Mesothelial cell of epicardium (in vitro differentiated cells): ENCODE results near the gene PDCD1LG2. TPM values are rescaled to one million over a fixed set of nuclear protein-coding genes. Genes with fewer than 3 reads are reported as not detected.

ENCODE experiments used
- DNase-seq, 2 experiments: peaks; one replicate each; pipeline ENCODE4 v3.0.0; 2021; ENCODE audit warnings: low spot score in 2 of 2; ENCODE audit not compliant: unreplicated experiment in 2 of 2
- H3K27ac Mint-ChIP-seq: 2 replicates; pipeline ENCODE4 v1.8.0; 2021; ENCODE audit warnings: mixed read lengths
- H3K27me3 Mint-ChIP-seq: 2 replicates; pipeline ENCODE4 v1.8.0; 2021; ENCODE audit warnings: low read depth, mixed read lengths
- H3K36me3 Mint-ChIP-seq: 2 replicates; pipeline ENCODE4 v1.8.0; 2021; ENCODE audit warnings: mixed read lengths
- H3K4me1 Mint-ChIP-seq: 2 replicates; pipeline ENCODE4 v1.8.0; 2021; ENCODE audit warnings: mixed read lengths
- H3K4me3 Mint-ChIP-seq: 2 replicates; pipeline ENCODE4 v1.8.0; 2021; ENCODE audit warnings: mild to moderate bottlenecking, moderate library complexity, mixed read lengths
- H3K9me3 Mint-ChIP-seq: 2 replicates; pipeline ENCODE4 v1.8.0; 2021; ENCODE audit warnings: mixed read lengths
- total RNA-seq: library from RNA; stranded (reverse); gene quantifications from 3 replicates; pipeline ENCODE4 v1.2.1, GENCODE V29; 2021
- TF ChIP-seq, protein P1 (sequence below): fragments of 200-600 bp; sonication (generic); IDR thresholded peaks from one replicate; pipeline ENCODE4 v1.5.0; 2021; ENCODE audit warnings: antibody characterized with exemption; ENCODE audit not compliant: unreplicated experiment

The PDCD1LG2 gene
- total RNA-seq, 1 donor from 2014 or later = not detected

DNA sequence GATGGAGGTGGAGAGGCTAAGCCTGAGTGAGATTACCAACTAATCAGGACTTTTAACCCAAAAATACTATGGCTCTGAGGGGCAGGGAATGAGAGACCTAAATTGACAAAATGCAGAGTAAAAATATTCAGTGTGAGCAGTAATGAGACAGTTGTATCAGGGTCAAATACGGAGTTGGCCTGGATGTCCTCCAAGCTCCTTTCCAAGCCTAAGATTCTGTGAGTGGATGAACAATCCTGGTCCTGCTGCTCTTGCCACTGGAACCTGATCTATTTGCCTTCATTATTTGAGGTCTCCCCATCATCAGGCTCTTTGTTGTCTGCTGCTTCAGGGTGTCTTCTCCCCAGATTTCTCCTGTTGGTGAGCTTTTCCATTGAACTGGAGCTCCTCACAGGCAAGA is 1.1 kb downstream of the PDCD1LG2 start:
- Mint-ChIP-seq H3K4me1 (no peaks in the 10 kb centered on the region), H3K9me3 (peaks cover 10% of the 10 kb centered on the region), H3K36me3 (no peaks in the 10 kb centered on the region), H3K4me3 (no peak overlapping the region), H3K27ac (no peak overlapping the region), H3K27me3 (no peaks in the 10 kb centered on the region)
- DNase-seq = no peak
- TF ChIP-seq, protein P1, sequence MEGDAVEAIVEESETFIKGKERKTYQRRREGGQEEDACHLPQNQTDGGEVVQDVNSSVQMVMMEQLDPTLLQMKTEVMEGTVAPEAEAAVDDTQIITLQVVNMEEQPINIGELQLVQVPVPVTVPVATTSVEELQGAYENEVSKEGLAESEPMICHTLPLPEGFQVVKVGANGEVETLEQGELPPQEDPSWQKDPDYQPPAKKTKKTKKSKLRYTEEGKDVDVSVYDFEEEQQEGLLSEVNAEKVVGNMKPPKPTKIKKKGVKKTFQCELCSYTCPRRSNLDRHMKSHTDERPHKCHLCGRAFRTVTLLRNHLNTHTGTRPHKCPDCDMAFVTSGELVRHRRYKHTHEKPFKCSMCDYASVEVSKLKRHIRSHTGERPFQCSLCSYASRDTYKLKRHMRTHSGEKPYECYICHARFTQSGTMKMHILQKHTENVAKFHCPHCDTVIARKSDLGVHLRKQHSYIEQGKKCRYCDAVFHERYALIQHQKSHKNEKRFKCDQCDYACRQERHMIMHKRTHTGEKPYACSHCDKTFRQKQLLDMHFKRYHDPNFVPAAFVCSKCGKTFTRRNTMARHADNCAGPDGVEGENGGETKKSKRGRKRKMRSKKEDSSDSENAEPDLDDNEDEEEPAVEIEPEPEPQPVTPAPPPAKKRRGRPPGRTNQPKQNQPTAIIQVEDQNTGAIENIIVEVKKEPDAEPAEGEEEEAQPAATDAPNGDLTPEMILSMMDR = no peak

DNA sequence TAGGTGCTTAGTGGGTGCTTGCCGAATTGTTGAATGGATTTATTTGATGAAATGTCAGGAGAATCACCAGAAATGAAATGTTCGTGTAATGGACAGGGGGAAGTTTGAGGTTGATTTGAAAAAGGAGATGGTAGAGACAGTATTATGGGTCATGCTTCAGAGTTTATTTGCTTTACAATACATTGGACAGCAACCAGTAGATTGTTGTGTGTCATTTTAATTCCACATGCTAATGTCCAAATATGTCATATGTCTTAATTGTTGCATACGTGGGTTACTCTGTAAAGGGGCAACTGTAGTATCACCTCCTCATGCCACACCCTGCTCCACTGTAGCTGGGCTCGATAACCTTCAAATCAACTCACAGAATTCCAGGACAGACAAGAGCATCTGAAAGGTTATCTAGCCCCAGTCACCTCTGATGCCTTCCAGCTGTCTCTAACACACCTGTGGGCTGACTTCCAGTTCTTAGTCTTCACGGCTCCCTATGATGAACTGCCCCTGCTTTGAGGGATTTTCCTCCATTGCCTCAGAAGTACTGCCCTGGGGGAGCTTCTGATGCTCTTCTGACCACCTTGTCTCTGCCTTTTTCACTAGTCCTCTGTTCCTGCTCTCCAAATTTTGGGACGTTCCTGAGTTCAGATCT is 1.7 kb downstream of the PDCD1LG2 start:
- Mint-ChIP-seq H3K9me3 (peaks cover 6% of the 10 kb centered on the region), H3K4me1 (no peaks in the 10 kb centered on the region), H3K27me3 (no peaks in the 10 kb centered on the region), H3K27ac (no peak overlapping the region), H3K4me3 (no peak overlapping the region), H3K36me3 (no peaks in the 10 kb centered on the region)
- no peak for DNase-seq
- TF ChIP-seq, protein P1 = no peak

DNA sequence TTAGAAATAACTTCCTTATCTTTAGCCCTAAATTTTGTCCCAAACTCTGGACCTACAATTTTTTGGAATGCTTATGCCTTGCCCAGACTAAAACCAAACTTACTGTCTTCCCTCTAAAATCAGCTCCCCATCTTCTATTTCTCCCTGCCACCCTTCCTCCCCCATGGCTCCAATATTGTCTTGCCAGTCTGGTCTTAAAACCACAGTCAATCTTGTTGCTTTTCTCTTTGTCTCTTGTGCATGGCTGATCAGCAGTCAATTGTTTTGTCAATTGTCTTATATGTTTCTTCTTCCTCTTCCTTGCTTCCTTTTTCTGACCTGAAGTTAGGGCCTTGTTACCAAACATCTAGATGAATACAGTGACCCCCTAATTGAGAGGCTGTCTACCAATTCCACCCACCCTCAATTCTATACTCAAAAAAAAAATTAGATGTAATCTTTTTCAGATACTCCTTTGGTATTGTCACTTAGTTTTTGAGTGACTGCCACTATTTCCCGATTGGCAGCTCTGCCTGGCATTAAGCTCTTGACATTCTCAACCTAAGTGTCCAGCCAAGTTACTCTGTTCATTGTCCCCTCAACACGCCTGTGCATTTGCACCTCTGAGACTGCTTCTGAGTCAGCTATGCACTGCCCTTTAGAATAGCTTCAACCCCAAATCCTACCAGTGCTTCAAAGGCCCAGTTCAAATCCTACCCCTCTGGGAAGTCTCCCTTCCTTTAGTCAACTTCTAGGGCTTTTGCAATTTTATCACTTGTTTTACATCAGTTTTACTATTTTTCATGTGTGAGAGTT is 2.5 kb downstream of the PDCD1LG2 start:
- no peak overlapping the region for H3K27ac Mint-ChIP-seq
- TF ChIP-seq, protein P1 = no peak
- no peaks in the 10 kb centered on the region for H3K27me3 Mint-ChIP-seq
- DNase-seq = no peak
- H3K4me1 Mint-ChIP-seq = no peaks in the 10 kb centered on the region
- H3K4me3 Mint-ChIP-seq = no peak overlapping the region
- peaks cover 2% of the 10 kb centered on the region for H3K9me3 Mint-ChIP-seq
- H3K36me3 Mint-ChIP-seq = no peaks in the 10 kb centered on the region

DNA sequence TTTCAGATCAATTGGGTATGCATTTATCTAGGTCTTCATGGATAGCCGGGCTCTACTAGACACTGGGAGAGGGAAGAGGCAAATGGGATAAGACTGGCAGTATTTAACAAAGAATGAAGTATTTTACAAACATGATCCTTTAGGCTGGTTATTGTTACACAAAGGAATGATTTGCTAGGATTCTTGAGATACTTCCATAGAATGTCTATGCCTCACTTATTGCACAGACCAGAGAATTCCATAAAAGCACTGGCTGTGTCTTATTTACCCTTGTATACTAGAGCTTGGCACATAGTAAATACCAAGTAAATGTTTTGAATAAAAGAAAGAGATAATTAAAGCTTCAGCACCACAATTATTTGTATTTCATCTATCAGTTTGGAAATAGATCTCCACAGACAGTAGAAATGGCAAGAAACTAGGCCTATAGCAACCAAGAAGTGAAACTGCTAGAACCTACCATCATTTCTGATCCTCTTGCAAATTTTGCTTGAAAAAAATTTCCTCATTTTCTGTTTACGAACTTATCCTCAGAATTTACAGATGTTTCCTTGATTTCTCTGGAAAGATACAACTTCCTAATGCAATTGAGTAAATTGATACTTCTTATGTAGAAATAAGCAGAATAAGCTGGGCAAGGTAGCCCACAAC is 3.8 kb downstream of the PDCD1LG2 start:
- no peak overlapping the region for H3K27ac Mint-ChIP-seq
- no peaks in the 10 kb centered on the region for H3K27me3 Mint-ChIP-seq
- no peak overlapping the region for H3K4me3 Mint-ChIP-seq
- no peaks in the 10 kb centered on the region for H3K9me3 Mint-ChIP-seq
- H3K4me1 Mint-ChIP-seq = no peaks in the 10 kb centered on the region
- DNase-seq = no peak
- no peaks in the 10 kb centered on the region for H3K36me3 Mint-ChIP-seq
- TF ChIP-seq, protein P1 = no peak

DNA sequence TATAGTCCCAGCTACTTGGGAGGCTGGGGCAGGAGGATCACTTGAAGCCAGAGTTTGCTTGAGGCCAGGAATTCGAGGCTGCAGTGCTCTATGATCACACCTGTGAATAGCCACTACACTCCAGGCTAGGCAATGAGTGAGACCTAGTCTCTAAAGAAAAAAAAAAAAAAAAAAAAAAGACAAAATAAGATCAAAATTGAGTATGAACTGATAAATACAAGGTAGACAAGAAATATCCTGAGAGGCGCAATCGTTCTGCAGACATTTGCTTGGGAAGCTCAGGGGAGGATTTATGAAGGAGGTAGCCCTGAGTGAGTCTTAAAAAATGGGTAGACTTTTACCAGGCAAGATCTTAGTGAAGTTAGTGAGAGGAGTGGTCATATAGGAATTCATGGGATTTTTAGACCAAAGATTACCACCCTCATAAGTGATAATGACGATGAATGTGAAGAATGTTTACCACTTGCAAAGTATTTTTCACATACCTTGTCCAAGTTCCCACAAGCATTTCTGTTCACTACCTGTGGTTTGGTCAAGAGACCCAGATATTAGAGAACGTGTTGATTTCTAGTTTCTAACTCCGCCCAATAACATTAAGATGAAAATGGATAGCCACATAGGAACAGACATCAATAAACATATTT is 4.4 kb downstream of the PDCD1LG2 start:
- no peak overlapping the region for H3K4me3 Mint-ChIP-seq
- no peaks in the 10 kb centered on the region for H3K4me1 Mint-ChIP-seq
- H3K36me3 Mint-ChIP-seq = no peaks in the 10 kb centered on the region
- H3K9me3 Mint-ChIP-seq = no peaks in the 10 kb centered on the region
- H3K27ac Mint-ChIP-seq = no peak overlapping the region
- H3K27me3 Mint-ChIP-seq = no peaks in the 10 kb centered on the region
- TF ChIP-seq, protein P1 = no peak
- DNase-seq = no peak
